CD4-positive, alpha-beta T cell treated with Interleukin-12 subunit alpha and Interleukin-12 subunit beta, for 1 hour (primary cell): ENCODE data around the gene TENT5C.

Experiments
- DNase-seq: peaks from one replicate; pipeline ENCODE4 v3.0.0-alpha.2; 2020

The TENT5C gene

GRCh38 chr1:117605774-117606648 lies at the start of gene TENT5C:
TENT5C (plus strand) TSS chr1:117606048; CDS start chr1:117622869, 16,821 bp downstream.
- peak; percentile 99 for DNase-seq

- DNase-seq, result no peak
These were observed 49.5 kb upstream of the TENT5C start for GRCh38 chr1:117556341-117556740.

- DNase-seq, result no peak
These were observed 48.9 kb upstream of the TENT5C start for GRCh38 chr1:117556976-117557375.

- peak; percentile 13 for DNase-seq
These were observed 47.4 kb upstream of the TENT5C start for GRCh38 chr1:117558451-117558850.

- DNase-seq, result no peak
These were observed 46.7 kb upstream of the TENT5C start for GRCh38 chr1:117559139-117559538.

- DNase-seq, result no peak
These were observed 45.9 kb upstream of the TENT5C start for GRCh38 chr1:117559985-117560384.

GRCh38 chr1:117561071-117561470 lies 44.8 kb upstream of the TENT5C start:
- no peak for DNase-seq

- DNase-seq, result no peak
These were observed 44.3 kb upstream of the TENT5C start for GRCh38 chr1:117561551-117561950.

- no peak for DNase-seq
These were observed 43.0 kb upstream of the TENT5C start for GRCh38 chr1:117562581-117563491.

GRCh38 chr1:117563492-117563875 lies 42.4 kb upstream of the TENT5C start:
- DNase-seq, result no peak

GRCh38 chr1:117564227-117565075 lies 41.4 kb upstream of the TENT5C start:
- no peak for DNase-seq

- no peak for DNase-seq
These were observed 40.7 kb upstream of the TENT5C start for GRCh38 chr1:117565076-117565556.

GRCh38 chr1:117565745-117566455 lies 39.9 kb upstream of the TENT5C start:
- no peak for DNase-seq

GRCh38 chr1:117566556-117566955 lies 39.3 kb upstream of the TENT5C start:
- DNase-seq, result no peak

GRCh38 chr1:117567435-117567834 lies 38.4 kb upstream of the TENT5C start:
- DNase-seq, result no peak

GRCh38 chr1:117567976-117568375 lies 37.9 kb upstream of the TENT5C start:
- DNase-seq, result no peak

- no peak for DNase-seq
These were observed 36.8 kb upstream of the TENT5C start for GRCh38 chr1:117568999-117569398.

GRCh38 chr1:117569856-117570255 lies 36.0 kb upstream of the TENT5C start:
- DNase-seq, result no peak

GRCh38 chr1:117570988-117571409 lies 34.8 kb upstream of the TENT5C start:
- DNase-seq, result no peak

GRCh38 chr1:117571496-117571895 lies 34.4 kb upstream of the TENT5C start:
- DNase-seq, result no peak

GRCh38 chr1:117572546-117572945 lies 33.3 kb upstream of the TENT5C start:
- DNase-seq, result peak; percentile 33
